22Rv1 (cell line): ENCODE results near the gene HEPH.

Source experiments
- ZFX ChIP-seq: fragments of 450-650 bp; IDR thresholded peaks from 2 replicates; pipeline ENCODE4 v1.6.1; 2017; ENCODE audit warnings: antibody characterized with exemption, borderline replicate concordance
- TF ChIP-seq, protein P1 (sequence below): fragments of 450-650 bp; IDR thresholded peaks from 2 replicates; pipeline ENCODE4 v1.5.1; 2017; ENCODE audit warnings: mild to moderate bottlenecking

DNA sequence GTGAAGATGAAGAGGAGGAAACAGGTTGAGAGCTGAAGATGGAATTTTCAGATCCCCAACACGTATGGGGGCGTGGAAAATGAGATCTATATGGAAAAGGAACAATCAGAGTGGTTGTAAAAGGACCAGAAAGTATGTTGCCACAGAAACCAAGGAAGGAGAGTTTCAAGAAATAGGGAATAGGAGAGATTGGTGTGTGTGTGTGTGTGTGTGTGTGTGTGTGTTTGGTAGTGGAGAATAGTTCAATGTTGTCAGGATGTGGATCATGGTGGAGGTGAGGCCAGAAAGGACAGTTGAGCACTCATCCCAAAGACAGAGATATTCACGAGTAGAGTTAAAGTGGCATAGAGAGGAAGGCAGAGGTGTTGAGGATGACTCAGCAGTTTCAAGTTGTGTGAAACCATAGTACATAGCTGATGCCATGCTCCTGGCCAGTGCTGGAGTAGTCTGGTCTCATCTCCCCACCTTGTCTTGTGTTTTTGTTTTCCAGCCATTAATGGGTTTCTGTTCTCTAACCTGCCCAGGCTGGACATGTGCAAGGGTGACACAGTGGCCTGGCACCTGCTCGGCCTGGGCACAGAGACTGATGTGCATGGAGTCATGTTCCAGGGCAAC, 36.1 kb downstream of the HEPH start:
- TF ChIP-seq, protein P1, sequence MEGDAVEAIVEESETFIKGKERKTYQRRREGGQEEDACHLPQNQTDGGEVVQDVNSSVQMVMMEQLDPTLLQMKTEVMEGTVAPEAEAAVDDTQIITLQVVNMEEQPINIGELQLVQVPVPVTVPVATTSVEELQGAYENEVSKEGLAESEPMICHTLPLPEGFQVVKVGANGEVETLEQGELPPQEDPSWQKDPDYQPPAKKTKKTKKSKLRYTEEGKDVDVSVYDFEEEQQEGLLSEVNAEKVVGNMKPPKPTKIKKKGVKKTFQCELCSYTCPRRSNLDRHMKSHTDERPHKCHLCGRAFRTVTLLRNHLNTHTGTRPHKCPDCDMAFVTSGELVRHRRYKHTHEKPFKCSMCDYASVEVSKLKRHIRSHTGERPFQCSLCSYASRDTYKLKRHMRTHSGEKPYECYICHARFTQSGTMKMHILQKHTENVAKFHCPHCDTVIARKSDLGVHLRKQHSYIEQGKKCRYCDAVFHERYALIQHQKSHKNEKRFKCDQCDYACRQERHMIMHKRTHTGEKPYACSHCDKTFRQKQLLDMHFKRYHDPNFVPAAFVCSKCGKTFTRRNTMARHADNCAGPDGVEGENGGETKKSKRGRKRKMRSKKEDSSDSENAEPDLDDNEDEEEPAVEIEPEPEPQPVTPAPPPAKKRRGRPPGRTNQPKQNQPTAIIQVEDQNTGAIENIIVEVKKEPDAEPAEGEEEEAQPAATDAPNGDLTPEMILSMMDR = no peak
- TF ChIP-seq ZFX = no peak
